OCI-LY7 (cell line): Measurements from ENCODE around the gene SUSD5. TPM values are rescaled to one million over a fixed set of nuclear protein-coding genes. Genes with fewer than 3 reads are reported as not detected.

Experiments used
- BruUV-seq: library from RNA; stranded (reverse); fragments of 400-500 nt; replicated peaks from 2 replicates; lab custom pipeline; 2021; lab: Mats Ljungman, UMichigan
- CTCF ChIA-PET: fragments of 300-600 bp; sonication (Branson Sonifier 250); formaldehyde crosslinking; loops from one replicate; lab custom pipeline; 2022; ENCODE audit warnings: antibody characterized with exemption; ENCODE audit not compliant: unreplicated experiment; lab: Charles Lee
- POLR2A ChIA-PET: fragments of 300-600 bp; sonication (Branson Sonifier 250); formaldehyde crosslinking; loops from one replicate; lab custom pipeline; 2022; ENCODE audit warnings: antibody characterized with exemption; lab: Charles Lee
- DNase-seq: peaks from one replicate; pipeline ENCODE4 v3.0.0-alpha.2; 2015; ENCODE audit warnings: low spot score
- H2AFZ ChIP-seq: fragments of 200-600 bp; sonication (generic), shearing (Covaris generic); 2 replicates; pipeline ENCODE4 v1.6.1; 2014; ENCODE audit warnings: mild to moderate bottlenecking, antibody characterized with exemption, low read length, moderate library complexity
- H3K27ac ChIP-seq: fragments of 200-600 bp; sonication (generic); 2 replicates; pipeline ENCODE4 v1.5.1; 2014; ENCODE audit warnings: mixed run types, low read depth, mild to moderate bottlenecking, moderate library complexity, low read length, inconsistent platforms; ENCODE audit not compliant: poor library complexity, severe bottlenecking
- H3K36me3 ChIP-seq: fragments of 200-600 bp; sonication (generic); 2 replicates; pipeline ENCODE4 v1.6.1; 2014; ENCODE audit warnings: mild to moderate bottlenecking, antibody characterized with exemption, low read length, moderate library complexity, mixed read lengths; ENCODE audit not compliant: insufficient read depth
- H3K4me1 ChIP-seq: fragments of 200-600 bp; sonication (generic); 2 replicates; pipeline ENCODE4 v1.5.1; 2014; ENCODE audit warnings: mild to moderate bottlenecking, low read length; ENCODE audit not compliant: insufficient read depth, poor library complexity, severe bottlenecking
- H3K4me2 ChIP-seq: fragments of 200-600 bp; sonication (generic); 2 replicates; pipeline ENCODE4 v1.6.1; 2014; ENCODE audit warnings: mild to moderate bottlenecking, low read length
- H3K4me3 ChIP-seq: fragments of 200-600 bp; sonication (generic); 2 replicates; pipeline ENCODE4 v1.5.1; 2014; ENCODE audit warnings: mild to moderate bottlenecking, low read depth, low read length; ENCODE audit not compliant: poor library complexity, severe bottlenecking
- H3K79me2 ChIP-seq: fragments of 200-600 bp; sonication (generic); 2 replicates; pipeline ENCODE4 v1.6.1; 2016; ENCODE audit warnings: low read depth, mild to moderate bottlenecking, low read length, moderate library complexity, mixed read lengths; ENCODE audit not compliant: insufficient read depth
- H3K9me2 ChIP-seq: fragments of 200-600 bp; sonication (generic); 2 replicates; pipeline ENCODE4 v1.6.1; 2016; ENCODE audit warnings: mild to moderate bottlenecking, low read length, mixed read lengths; ENCODE audit not compliant: insufficient read depth
- H3K9me3 ChIP-seq: fragments of 200-600 bp; sonication (generic); 2 replicates; pipeline ENCODE4 v1.6.1; 2014; ENCODE audit warnings: mild to moderate bottlenecking, mixed run types, low read length, mixed read lengths
- H4K20me1 ChIP-seq: fragments of 200-600 bp; sonication (generic); 2 replicates; pipeline ENCODE4 v1.6.1; 2014; ENCODE audit warnings: mild to moderate bottlenecking, antibody characterized with exemption, low read length, moderate library complexity, mixed read lengths; ENCODE audit not compliant: insufficient read depth
- EZH2phosphoT487 ChIP-seq: fragments of 200-600 bp; sonication (generic); IDR thresholded peaks from 2 replicates; pipeline ENCODE4 v1.6.1; 2018; ENCODE audit warnings: low read depth, borderline replicate concordance, mild to moderate bottlenecking, mixed run types, antibody characterized with exemption, low read length, moderate library complexity, mixed read lengths
- intact Hi-C: fragments of 100-400 bp; cut with micrococcal nuclease; formaldehyde crosslinking; loops from one replicate; pipeline ENCODE4 v1.10.0; 2022; ENCODE audit not compliant: unreplicated experiment
- total RNA-seq, 2 experiments: library from RNA; depleted of rRNA in 1 of 2; stranded (reverse); fragments of >200 nt in 1 of 2; shearing (Covaris generic) in 1 of 2; gene quantifications; 2 replicates each; pipeline ENCODE4 v1.2.3, GENCODE V29; 2014 to 2022
- TF ChIP-seq, protein P1 (sequence below): fragments of 200-600 bp; sonication (generic); conservative IDR thresholded peaks from 2 replicates; pipeline ENCODE4 v1.5.1; 2014; ENCODE audit warnings: mild to moderate bottlenecking, antibody characterized with exemption, low read length, moderate library complexity, mixed read lengths

Gene SUSD5
- total RNA-seq, 2 experiments from 2014 or later: not detected

DNA sequence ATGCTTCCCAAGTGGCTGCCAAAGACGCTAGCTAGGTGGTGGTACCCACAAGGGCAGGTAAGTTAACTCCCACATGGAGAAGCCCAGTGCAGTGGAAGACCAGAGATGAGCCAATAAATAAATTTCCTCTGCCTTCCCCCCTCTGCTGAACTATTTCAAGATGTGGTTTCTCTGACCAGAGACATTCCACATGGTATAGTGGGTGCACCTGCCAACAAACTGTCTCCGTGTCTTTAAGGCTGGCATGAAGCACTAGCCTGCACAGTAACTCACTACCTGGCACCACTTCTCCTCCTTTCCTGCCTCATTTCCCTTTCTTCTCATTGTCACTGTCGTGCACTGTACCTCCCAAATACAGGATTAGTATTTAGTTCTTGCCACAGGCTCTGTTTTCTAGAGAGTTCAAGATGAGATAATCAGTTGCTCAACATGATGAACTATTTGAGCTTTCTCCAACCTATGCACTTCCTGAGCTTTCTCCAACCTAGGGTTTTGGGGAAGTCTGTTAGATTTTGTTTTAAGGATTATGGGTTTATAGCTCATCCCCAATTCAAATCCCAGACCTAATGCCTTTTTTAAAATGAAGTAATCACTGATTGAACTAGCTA is 113.2 kb downstream of the SUSD5 start:
- Histone ChIP-seq H3K4me3 (no peak overlapping the region), H3K4me1 (no peaks in the 10 kb centered on the region), H3K9me3 (no peaks in the 10 kb centered on the region), H3K27ac (no peak overlapping the region), H4K20me1 (no peaks in the 10 kb centered on the region), H3K4me2 (no peak overlapping the region), H3K79me2 (no peaks in the 10 kb centered on the region), H3K9me2 (no peaks in the 10 kb centered on the region), H2AFZ (no peak overlapping the region), H3K36me3 (no peaks in the 10 kb centered on the region)
- intact Hi-C loops: no loop called here
- BruUV-seq: no TSS peak
- TF ChIP-seq EZH2phosphoT487: no peak
- TF ChIP-seq, protein P1, sequence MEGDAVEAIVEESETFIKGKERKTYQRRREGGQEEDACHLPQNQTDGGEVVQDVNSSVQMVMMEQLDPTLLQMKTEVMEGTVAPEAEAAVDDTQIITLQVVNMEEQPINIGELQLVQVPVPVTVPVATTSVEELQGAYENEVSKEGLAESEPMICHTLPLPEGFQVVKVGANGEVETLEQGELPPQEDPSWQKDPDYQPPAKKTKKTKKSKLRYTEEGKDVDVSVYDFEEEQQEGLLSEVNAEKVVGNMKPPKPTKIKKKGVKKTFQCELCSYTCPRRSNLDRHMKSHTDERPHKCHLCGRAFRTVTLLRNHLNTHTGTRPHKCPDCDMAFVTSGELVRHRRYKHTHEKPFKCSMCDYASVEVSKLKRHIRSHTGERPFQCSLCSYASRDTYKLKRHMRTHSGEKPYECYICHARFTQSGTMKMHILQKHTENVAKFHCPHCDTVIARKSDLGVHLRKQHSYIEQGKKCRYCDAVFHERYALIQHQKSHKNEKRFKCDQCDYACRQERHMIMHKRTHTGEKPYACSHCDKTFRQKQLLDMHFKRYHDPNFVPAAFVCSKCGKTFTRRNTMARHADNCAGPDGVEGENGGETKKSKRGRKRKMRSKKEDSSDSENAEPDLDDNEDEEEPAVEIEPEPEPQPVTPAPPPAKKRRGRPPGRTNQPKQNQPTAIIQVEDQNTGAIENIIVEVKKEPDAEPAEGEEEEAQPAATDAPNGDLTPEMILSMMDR: no peak
- CTCF ChIA-PET: no interaction called here
- DNase-seq: no peak
- POLR2A ChIA-PET: interaction anchor here (0.6 to 1.9 kb wide), 3 partner anchors 8 to 99 kb away, joined by 3 to 6 read pairs (median 4); partner anchors contain the start of gene CRTAP

DNA sequence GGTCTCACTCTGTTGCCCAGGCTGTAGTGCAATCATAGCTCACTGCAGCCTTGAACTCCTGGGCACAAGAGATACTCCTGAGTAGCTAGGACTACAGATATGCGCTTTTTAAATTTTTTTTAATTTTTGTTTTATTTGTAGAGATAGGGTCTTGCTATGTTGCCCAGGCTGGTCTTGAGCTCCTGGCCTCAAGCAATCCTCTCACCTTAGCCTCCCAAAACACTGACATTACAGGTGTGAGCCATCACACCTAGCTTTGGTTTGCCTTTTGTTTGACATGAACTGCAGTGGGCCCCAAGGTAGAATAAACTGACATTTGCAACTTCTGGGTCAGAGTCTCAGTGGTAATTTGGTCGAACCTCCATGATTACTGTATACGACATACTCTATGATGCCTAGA is 113.8 kb downstream of the SUSD5 start:
- Histone ChIP-seq H4K20me1 (no peaks in the 10 kb centered on the region), H3K27ac (no peak overlapping the region), H3K9me3 (no peaks in the 10 kb centered on the region), H2AFZ (no peak overlapping the region), H3K36me3 (no peaks in the 10 kb centered on the region), H3K4me1 (no peaks in the 10 kb centered on the region), H3K4me3 (no peak overlapping the region), H3K9me2 (no peaks in the 10 kb centered on the region), H3K79me2 (no peaks in the 10 kb centered on the region), H3K4me2 (no peak overlapping the region)
- ChIA-PET POLR2A (interaction anchor here (0.5 to 1.9 kb wide), 7 partner anchors 9 to 836 kb away, joined by 3 to 6 read pairs (median 4); partner anchors contain the start of gene CRTAP), CTCF (no interaction called here)
- intact Hi-C loops: no loop called here
- TF ChIP-seq, protein P1: no peak
- TF ChIP-seq EZH2phosphoT487: no peak
- no TSS peak for BruUV-seq
- DNase-seq: no peak

DNA sequence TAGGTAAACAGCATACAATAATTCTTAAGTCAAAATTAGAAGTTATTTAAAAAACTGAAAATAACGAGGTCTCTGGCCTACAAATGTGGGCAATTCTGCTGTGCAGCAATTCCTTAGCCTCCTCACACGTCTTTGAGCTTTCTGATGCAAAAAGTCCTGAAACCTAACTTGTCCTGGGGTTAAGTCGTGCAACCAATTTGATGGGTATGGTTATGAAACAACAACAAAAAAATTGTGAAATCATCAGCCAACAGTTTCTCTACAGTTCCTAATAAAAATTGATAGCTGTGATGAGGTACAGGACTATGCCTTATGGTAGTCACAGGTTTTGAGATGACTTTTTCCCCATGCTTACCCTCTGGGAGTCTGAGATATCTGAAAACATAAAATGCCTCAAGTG is 115.1 kb downstream of the SUSD5 start:
- Histone ChIP-seq H4K20me1 (no peaks in the 10 kb centered on the region), H3K9me2 (no peaks in the 10 kb centered on the region), H3K27ac (no peak overlapping the region), H3K4me1 (no peaks in the 10 kb centered on the region), H3K79me2 (no peaks in the 10 kb centered on the region), H3K9me3 (no peaks in the 10 kb centered on the region), H3K36me3 (no peaks in the 10 kb centered on the region), H3K4me2 (no peak overlapping the region), H2AFZ (no peak overlapping the region), H3K4me3 (no peak overlapping the region)
- no peak for TF ChIP-seq EZH2phosphoT487
- TF ChIP-seq, protein P1: no peak
- intact Hi-C loops: no loop called here
- CTCF ChIA-PET: no interaction called here
- no TSS peak for BruUV-seq
- DNase-seq: no peak
- POLR2A ChIA-PET: interaction anchor here (0.6 kb wide), 1 partner anchor 32 kb away, joined by 3 read pairs; no protein-coding TSS in a partner anchor
